ENCODE data around the gene CXorf51A. TPM values are rescaled to one million over a fixed set of nuclear protein-coding genes. Genes with fewer than 3 reads are reported as not detected.
"Not testable (repeated sequence)": the region's sequence is repeated elsewhere in the genome, so short reads cannot be mapped to it uniquely, and the experiment has no call there.

CXorf51A gene
- total RNA-seq (not detected in 2 replicates), polyA plus RNA-seq (not detected in 2 replicates)

- not testable (repeated sequence) for H3K4me3 ChIP-seq; DNase-seq (ENCODE audit: low read depth in 1 of 2, low spot score in 1 of 2)
These were observed at the start of gene CXorf51A for GRCh38 chrX:146814644-146815043. Gene CXorf51A, minus strand, starts transcription at chrX:146814744. Its CDS starts 21 bp downstream, at chrX:146814723.

GRCh38 chrX:146863566-146863965 is 49.0 kb upstream of the CXorf51A start:
- TF ChIP-seq CTCF (IDR thresholded peaks at IDR 0.05; ENCODE audit: low read depth, low read length) = no peak
- no peak for DNase-seq (ENCODE audit: low read depth in 1 of 2, low spot score in 1 of 2)

More at GRCh38 chrX:146814644-146815043, at the start of gene CXorf51A:
- not testable (repeated sequence) for H3K27ac ChIP-seq; H3K27me3 ChIP-seq; H3K4me1 ChIP-seq (ENCODE audit: low read depth); H3K36me3 ChIP-seq; H3K9me3 ChIP-seq (ENCODE audit: low read depth)

GRCh38 chrX:146854281-146854680 is 39.7 kb upstream of the CXorf51A start:
- no peaks in the 10 kb centered on the region for H3K4me1 ChIP-seq (ENCODE audit: low read depth)
- DNase-seq (ENCODE audit: low read depth in 1 of 2, low spot score in 1 of 2) = no peak
- H3K36me3 ChIP-seq = no peaks in the 10 kb centered on the region
- H3K9me3 ChIP-seq (ENCODE audit: low read depth) = no peaks in the 10 kb centered on the region
- no peak overlapping the region for H3K4me3 ChIP-seq
- H3K27me3 ChIP-seq = no peaks in the 10 kb centered on the region
- H3K27ac ChIP-seq = no peak overlapping the region
- no peak for TF ChIP-seq CTCF (IDR thresholded peaks at IDR 0.05; ENCODE audit: low read depth, low read length)

More at GRCh38 chrX:146863566-146863965, 49.0 kb upstream of the CXorf51A start:
- H3K4me1 ChIP-seq (ENCODE audit: low read depth) = no peaks in the 10 kb centered on the region
- H3K36me3 ChIP-seq = no peaks in the 10 kb centered on the region
- H3K27ac ChIP-seq = no peak overlapping the region
- no peak overlapping the region for H3K4me3 ChIP-seq
- no peaks in the 10 kb centered on the region for H3K27me3 ChIP-seq
- H3K9me3 ChIP-seq (ENCODE audit: low read depth) = no peaks in the 10 kb centered on the region

GRCh38 chrX:146831994-146832393 is 17.4 kb upstream of the CXorf51A start:
- H3K36me3 ChIP-seq = no peaks in the 10 kb centered on the region
- no peak overlapping the region for H3K27ac ChIP-seq
- DNase-seq (ENCODE audit: low read depth in 1 of 2, low spot score in 1 of 2) = no peak
- H3K4me1 ChIP-seq (ENCODE audit: low read depth) = no peaks in the 10 kb centered on the region
- no peak overlapping the region for H3K4me3 ChIP-seq
- no peaks in the 10 kb centered on the region for H3K27me3 ChIP-seq
- no peak for TF ChIP-seq CTCF (IDR thresholded peaks at IDR 0.05; ENCODE audit: low read depth, low read length)
- H3K9me3 ChIP-seq (ENCODE audit: low read depth) = no peaks in the 10 kb centered on the region

- H3K4me3 ChIP-seq; H3K27me3 ChIP-seq; H3K27ac ChIP-seq; H3K4me1 ChIP-seq (ENCODE audit: low read depth); H3K36me3 ChIP-seq; DNase-seq (ENCODE audit: low read depth in 1 of 2, low spot score in 1 of 2); H3K9me3 ChIP-seq (ENCODE audit: low read depth): not testable (repeated sequence)
These were observed 5.1 kb downstream of the CXorf51A start, which contains the start of gene CXorf51B for GRCh38 chrX:146809471-146809870. Gene CXorf51B, plus strand, starts transcription at chrX:146809771. Its CDS starts 21 bp downstream, at chrX:146809792.

Other genes starting within 250 kb of the CXorf51A start
- gene CXorf51B, start 5.0 kb downstream of the CXorf51A start, total RNA-seq = not detected in 2 replicates
- not detected in 2 replicates for gene CXorf51B, start 5.0 kb downstream of the CXorf51A start, polyA plus RNA-seq

All from cardiac muscle cell (in vitro differentiated cells and primary cell).